Activated CD4-positive, alpha-beta T cell treated with anti-CD3 and anti-CD28 coated beads, Interleukin-10, Interleukin-2, amounts not matched to agents 100 ng/mL and 50 ng/mL, durations not matched to agents 16 hours and 8 hours (primary cell): ENCODE measurements around the gene OR56B4.
"Not testable (repeated sequence)": the region's sequence is repeated elsewhere in the genome, so short reads cannot be mapped to it uniquely, and the experiment has no call there.

Source experiments
- DNase-seq: peaks from one replicate; pipeline ENCODE4 v3.0.0-alpha.2; 2020

The OR56B4 gene

GRCh38 chr11:6107384-6107783, at the start of gene OR56B4:
OR56B4 (plus strand) TSS chr11:6107684; CDS start chr11:6107779, 95 bp downstream.
- DNase-seq = not testable (repeated sequence)

GRCh38 chr11:6061475-6061874, 46.0 kb upstream of the OR56B4 start:
- DNase-seq = no peak

- no peak for DNase-seq
Measured at GRCh38 chr11:6062691-6063358, 44.7 kb upstream of the OR56B4 start.

- DNase-seq = no peak
Measured at GRCh38 chr11:6067502-6067901, 40.0 kb upstream of the OR56B4 start.

- DNase-seq = not testable (repeated sequence)
Measured at GRCh38 chr11:6076443-6076842, 31.0 kb upstream of the OR56B4 start.

- no peak for DNase-seq
Measured at GRCh38 chr11:6077723-6078122, 29.8 kb upstream of the OR56B4 start.

- no peak for DNase-seq
Measured at GRCh38 chr11:6079463-6079862, 28.0 kb upstream of the OR56B4 start.

GRCh38 chr11:6083129-6083528, 24.4 kb upstream of the OR56B4 start:
- no peak for DNase-seq

GRCh38 chr11:6084587-6084986, 22.9 kb upstream of the OR56B4 start:
- no peak for DNase-seq

GRCh38 chr11:6094186-6094585, 13.3 kb upstream of the OR56B4 start:
- no peak for DNase-seq

GRCh38 chr11:6095798-6096197, 11.7 kb upstream of the OR56B4 start:
- DNase-seq = no peak

- no peak for DNase-seq
Measured at GRCh38 chr11:6096417-6096816, 11.1 kb upstream of the OR56B4 start.

- DNase-seq = no peak
Measured at GRCh38 chr11:6099577-6099976, 7.9 kb upstream of the OR56B4 start.

GRCh38 chr11:6110011-6110410, 2.5 kb downstream of the OR56B4 start:
- no peak for DNase-seq

- DNase-seq = no peak
Measured at GRCh38 chr11:6111673-6112072, 4.2 kb downstream of the OR56B4 start.

- DNase-seq = no peak
Measured at GRCh38 chr11:6116638-6117037, 9.2 kb downstream of the OR56B4 start.

- DNase-seq = no peak
Measured at GRCh38 chr11:6124245-6124644, 16.8 kb downstream of the OR56B4 start.

GRCh38 chr11:6127881-6128280, 20.4 kb downstream of the OR56B4 start:
- DNase-seq = no peak

- DNase-seq = no peak
Measured at GRCh38 chr11:6129011-6129410, 21.5 kb downstream of the OR56B4 start.

GRCh38 chr11:6129635-6130034, 22.2 kb downstream of the OR56B4 start:
- DNase-seq = no peak

- no peak for DNase-seq
Measured at GRCh38 chr11:6132431-6132830, 24.9 kb downstream of the OR56B4 start.

GRCh38 chr11:6135936-6136335, 28.5 kb downstream of the OR56B4 start:
- not testable (repeated sequence) for DNase-seq

GRCh38 chr11:6142936-6143335, 35.5 kb downstream of the OR56B4 start:
- no peak for DNase-seq

GRCh38 chr11:6143737-6144136, 36.3 kb downstream of the OR56B4 start:
- DNase-seq = not testable (repeated sequence)

GRCh38 chr11:6151117-6151516, 43.6 kb downstream of the OR56B4 start:
- no peak for DNase-seq
